AG08396 (cell line): Measurements from ENCODE around the gene MSH4.
A peak's percentile ranks its signal among the peaks of the same experiment; 100 is the strongest.
"Not testable (repeated sequence)": the region's sequence is repeated elsewhere in the genome, so short reads cannot be mapped to it uniquely, and the experiment has no call there.

Source experiments
- DNase-seq: peaks from one replicate; pipeline ENCODE4 v3.0.0; 2012; ENCODE audit warnings: low spot score, mixed read lengths

MSH4 gene

DNA sequence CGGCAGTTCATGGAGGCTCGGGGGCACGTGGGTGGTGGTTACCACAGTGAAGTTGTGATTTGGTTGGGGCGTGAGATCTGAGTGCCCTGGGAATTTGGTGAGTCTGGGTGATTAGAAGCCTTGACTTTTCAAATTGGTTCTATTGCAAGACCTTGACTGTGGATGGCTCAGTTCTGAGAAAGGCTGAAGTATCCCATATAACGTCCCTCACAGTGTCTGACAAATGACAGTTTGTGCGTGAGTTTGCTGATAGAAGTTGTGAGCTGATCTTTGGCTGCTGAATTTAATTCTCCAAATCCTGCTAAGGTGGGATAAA lies 549 bp downstream of the MSH4 start:
- no peak for DNase-seq

DNA sequence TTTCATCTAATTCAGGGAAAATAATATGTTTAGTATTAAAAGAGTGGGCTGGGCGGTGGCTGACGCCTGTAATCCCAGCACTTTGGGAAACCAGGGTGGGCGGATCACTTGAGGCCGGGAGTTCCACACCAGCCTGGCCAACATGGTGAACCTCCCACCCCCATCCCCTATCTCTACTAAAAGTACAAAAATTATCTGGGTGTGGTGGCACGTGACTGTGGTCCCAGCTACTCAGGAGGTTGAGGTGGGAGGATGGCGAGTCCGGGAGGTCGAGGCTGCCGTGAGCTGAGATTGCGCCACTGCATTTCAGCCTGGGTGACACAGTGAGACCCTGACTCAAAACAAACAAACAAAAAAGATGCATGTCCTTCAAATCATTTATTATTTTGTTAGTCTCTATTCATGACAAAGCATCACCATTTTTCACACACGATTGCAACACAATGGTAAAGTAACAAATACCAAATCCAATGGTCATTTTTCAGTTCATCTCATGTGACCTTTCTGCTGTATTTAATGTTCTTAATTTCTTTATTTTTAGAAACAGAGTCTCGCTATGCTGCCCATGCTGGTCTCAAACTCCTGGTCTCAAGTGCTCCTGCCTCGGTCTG lies 1.0 kb downstream of the MSH4 start:
- no peak for DNase-seq

DNA sequence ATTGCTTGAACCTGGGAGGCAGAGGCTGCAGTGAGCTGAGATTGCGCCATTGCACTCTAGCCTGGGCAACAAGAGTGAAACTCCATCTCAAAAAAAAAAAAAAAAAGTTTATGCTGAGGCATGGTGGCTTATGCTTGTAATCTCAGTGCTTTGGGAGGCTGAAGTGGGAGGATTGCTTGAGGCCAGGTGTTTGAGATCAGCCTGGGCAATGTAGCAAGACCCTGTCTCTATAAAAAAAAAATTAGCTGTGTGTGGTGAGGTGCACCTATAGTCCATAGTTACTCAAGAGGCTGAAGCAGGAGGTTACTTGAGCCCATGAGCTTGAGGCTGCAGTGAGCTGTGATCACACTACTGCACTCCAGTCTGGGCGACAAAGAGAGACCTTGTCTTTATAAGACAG lies 4.8 kb downstream of the MSH4 start:
- DNase-seq, result not testable (repeated sequence)

DNA sequence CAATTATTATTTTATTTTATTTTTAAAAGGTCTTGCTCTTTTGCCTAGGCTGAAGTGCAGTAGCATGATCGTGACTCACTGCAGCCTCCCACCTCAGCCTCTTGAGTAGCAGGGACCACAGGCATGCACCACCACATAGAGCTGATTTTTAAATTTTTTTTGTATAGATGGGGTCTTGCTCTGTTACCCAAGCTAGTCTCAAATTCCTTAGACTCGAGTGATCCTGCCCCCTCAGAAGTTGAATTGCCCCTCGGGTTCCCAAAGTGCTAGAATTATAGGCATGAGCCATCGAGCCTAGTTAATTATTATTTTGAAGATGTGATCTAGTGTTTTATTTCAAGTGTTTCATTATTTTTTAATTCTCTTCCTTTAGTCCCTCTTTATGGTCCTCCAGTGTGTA lies 12.2 kb downstream of the MSH4 start:
- no peak for DNase-seq

DNA sequence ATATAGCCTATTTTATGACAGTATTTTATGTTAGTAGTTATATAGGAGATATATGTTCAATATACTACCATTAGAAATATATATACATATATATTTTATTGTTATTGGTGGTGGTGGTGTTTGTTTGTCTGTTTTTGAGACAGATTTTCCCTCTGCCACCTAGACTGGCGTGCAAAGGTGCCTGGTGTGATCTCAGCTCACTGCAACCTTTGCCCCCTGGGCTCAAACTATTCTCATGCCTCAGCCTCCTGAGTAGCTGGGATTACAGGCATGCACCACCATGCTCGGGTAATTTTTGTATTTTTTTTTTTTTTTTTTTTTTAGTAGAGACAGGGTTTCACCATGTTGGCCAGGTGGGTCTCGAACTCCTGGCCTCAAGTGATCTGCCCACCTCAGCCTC lies 13.4 kb downstream of the MSH4 start:
- DNase-seq, result not testable (repeated sequence)

DNA sequence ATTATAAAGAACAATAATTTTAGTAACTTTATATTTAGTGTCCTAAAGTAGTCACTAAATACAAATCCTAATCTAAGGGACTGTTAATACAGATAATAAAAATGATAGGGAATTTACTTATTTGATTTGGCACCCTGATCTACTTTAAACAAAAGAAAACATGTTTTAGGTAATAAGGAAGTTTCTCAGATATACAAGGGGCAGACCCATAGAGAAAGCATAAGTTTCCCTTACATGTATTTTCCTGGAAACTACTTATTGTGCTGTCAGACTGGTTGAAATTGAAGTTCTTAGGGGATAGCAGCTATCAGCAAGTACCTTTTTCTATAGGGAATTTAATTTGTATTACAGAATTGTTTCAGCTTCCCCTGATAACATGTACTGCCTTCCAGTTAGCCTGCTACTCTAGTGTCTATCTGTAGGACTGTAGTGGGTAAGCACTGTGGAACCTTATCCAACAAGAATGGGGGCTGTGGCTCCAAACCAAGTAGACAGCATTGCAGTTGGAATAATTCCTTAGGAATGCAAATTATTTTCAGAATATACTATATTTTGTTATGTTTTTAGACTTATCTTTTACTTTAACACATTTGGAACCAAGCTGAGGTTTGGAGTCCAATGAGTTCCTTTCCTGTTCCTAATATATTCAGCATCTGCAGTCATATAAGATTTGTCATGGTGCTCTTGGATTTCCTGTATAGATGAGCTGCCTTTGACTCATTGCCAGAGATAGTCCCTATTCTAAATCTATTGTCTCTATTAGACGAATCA lies 14.7 kb downstream of the MSH4 start:
- DNase-seq, result no peak

DNA sequence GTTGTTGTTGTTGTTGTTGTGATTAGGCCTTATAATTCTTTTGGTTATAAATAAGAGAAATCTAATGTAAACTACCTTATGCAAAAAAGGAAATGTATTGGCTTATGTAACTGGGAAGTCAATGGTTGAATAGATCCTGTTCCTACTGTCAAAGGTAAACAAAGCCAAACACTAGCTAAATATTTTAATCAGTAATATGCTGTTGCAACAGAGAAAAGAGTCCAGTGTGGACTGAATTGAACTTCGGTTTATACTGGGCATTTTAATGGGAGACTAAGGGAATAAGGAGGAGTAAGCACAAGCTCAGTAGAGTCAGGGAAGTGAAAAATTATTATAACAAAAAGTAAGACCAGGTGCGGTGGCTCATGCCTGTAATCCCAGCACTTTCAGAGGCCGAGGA lies 15.4 kb downstream of the MSH4 start:
- DNase-seq, result no peak

DNA sequence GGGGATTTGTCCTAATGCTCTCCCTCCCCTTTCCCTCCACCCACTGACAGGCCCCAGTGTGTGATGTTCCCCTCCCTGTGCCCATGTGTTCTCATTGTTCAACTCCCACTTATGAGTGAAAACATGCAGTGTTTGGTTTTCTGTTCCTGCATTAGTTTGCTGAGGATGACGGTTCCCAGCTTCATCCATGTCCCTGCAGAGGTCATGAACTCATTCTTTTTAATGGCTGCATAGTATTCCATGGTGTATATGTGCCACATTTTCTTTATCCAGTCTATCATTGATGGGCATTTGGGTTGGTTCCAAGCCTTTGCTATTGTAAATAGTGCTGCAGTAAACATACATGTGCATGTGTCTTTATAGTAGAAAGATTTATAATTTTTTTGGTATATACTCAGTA lies 26.9 kb downstream of the MSH4 start:
- DNase-seq, result not testable (repeated sequence)

DNA sequence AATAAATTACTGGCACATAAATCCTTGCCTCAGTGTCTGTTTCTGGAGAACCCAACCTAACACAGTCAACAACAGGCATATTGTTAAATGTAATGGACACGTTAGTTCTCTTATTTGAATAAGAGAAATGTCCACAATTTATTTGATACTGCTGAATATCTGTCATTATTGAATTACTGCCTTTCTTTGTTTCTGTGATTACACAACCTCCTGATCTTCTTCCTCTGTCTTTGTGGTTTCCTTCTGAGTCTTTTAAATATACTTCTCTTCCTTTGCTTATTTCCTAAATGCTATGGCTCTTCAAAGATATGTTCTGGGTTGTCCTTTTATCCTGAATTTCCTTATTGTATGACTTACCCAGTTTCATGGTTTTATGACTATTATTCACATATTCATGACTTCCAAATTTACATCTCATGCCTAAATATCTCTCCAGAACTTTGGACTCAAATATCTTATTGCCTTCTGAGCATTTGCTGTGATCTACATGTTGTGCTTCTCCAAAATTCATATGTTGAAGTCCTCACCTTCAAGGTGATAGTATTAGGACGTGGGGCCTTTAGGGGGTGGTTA lies 39.9 kb downstream of the MSH4 start:
- no peak for DNase-seq

DNA sequence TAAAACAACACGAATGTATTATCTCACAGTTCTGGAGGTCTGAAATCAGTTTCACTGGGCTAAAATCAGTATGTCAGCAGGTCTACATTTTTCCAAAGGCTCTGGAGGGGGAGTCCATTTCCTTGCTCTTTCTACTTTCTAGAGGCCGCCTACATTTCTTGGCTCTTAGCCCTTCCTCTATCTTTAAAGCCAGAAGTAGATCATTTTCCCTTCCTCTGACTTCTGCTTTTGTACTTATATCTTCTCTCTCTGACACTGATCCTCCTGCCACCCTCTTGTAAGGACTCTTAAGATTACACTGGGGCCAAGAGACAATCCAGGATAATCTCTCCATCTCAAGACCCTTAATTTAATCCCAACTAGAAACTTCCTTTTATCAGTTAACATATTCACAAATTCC lies 41.4 kb downstream of the MSH4 start:
- DNase-seq, result no peak

DNA sequence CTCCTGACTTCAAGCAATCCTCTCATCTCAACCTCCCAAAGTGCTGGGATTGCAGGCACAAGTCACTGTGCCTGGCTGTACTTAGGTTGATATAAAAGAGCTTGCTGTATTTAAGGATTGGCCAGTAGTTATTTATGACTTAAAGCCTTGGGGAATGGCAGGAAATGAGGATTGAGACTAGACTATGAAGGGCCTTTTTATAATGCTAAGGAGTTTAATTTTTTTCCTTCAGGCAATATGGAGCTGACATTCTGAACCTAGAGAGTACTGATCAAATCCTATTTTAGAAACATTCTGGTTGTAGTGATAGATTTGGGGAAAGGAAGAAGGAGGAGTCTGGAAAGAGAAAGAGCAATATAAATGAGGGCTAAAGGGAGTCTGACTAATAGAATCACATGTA lies 44.7 kb downstream of the MSH4 start:
- no peak for DNase-seq

DNA sequence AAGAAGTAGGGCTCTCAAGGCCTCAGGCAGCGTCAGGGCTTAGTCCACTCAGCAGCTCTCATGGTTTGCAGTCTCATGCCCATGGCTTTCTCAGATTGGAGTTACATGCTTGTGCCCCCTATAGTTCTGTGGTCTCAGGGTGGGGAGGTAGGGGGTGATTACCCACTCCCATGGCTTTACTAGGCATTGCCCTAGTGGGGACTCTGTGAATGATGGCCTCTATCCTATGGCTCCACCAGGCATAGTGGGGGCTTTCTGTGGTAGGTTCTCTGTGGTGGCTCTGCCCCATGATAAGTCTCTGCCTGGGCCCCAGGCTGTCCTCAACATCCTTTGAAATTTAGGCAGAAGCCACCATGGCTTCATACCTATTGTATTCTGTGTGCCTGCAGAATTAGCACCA lies 48.9 kb downstream of the MSH4 start:
- no peak for DNase-seq

DNA sequence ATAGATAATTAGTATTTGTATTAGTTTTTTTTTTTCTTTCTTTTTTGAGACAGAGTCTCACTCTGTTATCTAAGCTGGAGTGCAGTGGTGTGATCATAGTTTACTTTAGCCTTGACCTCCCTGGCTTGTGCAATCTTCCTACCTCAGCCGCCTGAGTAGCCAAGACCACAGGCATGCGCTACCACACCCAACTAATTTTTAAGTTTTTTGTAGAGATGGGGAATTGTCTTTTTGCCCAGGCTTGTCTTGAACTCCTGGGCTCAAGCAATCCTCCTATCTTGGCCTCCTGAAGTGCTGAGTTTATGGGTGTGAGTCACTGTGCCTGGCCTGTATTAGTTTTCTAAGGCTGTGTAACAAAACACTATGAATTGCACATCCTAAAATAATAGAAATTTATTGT lies 58.3 kb downstream of the MSH4 start:
- DNase-seq, result no peak

DNA sequence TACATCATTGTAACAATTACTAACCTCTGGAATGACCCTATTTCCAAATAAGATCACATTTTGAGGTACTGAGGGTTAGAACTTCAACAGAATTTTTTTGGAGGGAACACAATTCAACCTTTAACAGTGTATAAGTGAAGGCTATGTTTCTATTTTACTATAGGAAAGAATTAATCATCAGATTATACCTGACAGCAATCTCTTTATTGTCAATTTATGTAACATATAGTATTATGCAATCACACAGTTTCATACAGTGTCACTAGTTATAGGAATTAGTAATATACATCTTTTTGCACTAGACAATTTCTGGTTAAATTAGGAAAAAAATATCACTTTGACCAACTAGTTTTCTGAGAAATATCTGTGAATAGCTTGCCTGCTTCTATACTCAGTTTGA lies 59.1 kb downstream of the MSH4 start:
- DNase-seq, result no peak

DNA sequence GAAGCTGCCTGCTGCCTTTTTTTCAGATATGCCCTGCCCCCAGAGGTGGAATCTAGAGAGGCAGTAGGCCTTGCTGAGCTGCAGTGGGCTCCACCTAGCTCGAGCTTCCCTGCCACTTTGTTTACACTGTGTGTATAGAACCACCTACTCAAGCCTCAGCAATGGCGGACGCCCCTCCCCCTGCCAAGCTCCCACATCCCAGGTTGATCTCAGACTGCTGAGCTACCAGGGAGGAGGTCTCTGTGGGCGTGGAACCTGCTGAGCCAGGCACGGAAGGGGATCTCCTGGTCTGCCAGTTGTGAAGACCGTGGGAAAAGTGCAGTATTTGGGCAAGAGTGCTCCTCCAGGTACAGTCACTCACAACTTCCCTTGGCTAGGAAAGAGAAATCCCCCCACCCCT lies 65.1 kb downstream of the MSH4 start:
- DNase-seq, result no peak

DNA sequence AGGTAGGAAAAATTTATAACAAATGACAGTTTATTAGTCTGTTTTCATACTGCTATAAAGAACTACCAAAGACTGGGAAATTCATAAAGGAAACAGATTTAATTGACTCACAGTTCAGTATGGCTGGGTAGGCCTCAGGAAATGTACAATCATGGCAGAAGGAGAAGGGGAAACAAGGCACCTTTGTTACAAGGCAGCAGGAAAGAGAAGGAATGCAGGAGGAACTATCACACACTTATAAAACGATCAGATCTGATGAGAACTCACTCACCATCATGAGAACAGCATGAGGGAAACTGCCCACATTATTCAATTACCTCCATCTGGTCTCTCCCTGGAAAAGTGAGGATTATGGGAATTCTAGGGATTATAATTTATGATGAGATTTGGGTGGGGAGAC lies 74.3 kb downstream of the MSH4 start:
- no peak for DNase-seq

DNA sequence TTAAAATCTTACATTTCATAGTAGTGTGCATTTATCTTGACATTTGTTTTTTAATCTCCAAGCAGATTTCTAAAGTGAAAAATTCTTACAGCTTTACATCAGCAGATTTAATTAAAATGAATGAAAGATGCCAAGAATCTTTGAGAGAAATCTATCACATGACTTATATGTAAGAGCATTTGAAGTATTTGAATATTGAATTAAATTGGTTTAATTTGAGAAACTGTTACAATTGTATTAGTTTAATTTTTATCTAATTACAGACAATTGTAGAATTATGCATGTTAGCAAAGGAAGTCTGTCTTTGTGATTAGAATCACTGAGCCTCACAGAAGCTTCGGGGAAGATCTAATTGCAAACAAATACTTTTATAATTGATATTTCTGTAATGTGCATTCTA lies 83.3 kb downstream of the MSH4 start:
- no peak for DNase-seq

DNA sequence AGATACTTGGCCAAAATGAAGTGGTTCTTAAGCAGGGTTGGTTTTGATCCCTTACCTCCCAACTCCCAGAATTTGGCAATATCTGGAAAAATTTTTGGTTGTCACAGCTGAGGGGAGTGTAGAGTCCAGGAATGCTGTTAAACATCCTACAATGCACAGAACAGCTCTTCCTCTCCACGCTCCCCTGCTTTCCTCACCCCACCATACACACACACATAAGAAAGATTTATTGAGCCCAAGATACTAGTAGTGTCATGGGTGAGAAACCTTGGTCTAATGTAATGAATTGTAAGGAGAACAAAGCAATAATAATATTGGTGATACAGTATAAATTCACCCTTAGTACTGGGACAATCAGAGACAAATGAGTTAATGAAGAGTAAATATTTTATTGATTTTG lies 87.8 kb downstream of the MSH4 start:
- no peak for DNase-seq

DNA sequence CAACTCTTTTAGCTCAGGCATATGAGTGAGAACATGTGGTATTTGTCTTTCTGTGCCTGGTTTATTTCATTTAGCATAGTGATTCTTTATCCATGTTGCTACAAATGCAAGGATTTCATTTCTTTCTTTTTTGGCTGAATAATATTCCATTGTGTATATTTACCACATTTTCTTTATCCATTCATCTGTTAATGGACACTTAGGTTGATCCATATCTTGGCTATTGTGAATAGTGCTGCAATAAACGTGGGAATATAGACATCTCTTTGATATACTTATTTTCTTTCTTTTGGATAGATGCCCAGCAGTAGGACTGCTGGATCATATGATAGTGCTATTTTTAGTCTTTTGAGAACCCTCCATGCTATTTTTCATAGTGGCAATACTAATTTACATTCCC lies 104.7 kb downstream of the MSH4 start:
- DNase-seq, result no peak

DNA sequence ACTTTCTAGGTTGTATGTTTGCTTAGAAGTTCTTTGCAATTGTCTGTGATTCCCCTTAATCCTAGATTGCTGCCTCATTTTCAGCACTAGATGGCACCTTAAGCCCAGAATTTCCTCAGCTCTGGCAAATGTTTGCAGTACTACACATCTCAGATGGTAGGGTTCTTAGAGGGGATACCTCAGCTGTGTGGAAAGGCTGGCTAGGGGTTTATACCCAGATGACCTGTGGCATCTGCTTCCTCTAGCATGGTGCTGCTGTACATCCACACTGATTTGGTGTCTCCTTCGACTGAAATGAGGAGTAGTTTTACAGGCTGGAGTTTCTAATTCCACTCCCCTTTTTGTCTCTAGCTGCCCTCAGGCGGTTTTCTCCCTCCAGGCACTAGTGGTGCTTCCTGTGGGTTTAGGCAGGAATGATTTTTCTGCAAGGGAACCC lies 112.1 kb downstream of the MSH4 start:
- peak; percentile 2 for DNase-seq

DNA sequence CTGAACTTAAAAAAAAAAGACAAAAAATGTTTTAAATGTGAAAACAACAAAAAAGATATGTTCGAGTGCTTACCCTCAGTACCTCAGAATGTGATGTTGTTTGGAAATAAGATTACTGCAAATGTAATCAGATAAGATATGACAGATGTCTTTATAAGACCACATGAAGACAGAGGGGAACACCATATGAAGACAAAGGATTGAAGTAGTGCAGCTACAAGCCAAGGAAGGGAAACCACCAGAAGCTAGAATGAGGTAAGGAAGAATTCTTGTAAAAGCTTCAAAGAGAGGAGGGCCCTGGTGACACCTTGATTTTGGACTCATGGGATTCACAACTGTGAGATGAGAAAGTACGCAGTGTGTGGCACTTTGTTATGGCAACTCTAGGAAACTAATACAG lies 120.2 kb downstream of the MSH4 start:
- no peak for DNase-seq

DNA sequence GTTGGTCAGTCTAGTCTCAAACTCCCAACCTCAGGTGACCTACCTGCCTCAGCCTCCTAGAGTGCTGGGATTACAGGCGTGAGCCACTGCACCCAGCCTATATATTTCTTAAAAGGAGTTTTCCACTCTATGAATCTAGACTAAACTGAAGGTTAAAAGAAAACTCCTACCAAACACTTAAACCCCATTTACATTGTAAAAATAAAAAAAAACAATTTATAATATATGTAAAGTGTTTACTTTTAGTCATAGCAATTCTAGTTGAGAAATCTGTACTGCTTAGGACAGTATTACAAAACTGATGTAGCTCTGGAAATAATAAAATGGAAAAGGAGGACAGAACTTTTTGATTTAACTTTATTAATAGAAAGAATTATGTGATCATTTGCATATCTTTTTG lies 126.0 kb downstream of the MSH4 start:
- no peak for DNase-seq

DNA sequence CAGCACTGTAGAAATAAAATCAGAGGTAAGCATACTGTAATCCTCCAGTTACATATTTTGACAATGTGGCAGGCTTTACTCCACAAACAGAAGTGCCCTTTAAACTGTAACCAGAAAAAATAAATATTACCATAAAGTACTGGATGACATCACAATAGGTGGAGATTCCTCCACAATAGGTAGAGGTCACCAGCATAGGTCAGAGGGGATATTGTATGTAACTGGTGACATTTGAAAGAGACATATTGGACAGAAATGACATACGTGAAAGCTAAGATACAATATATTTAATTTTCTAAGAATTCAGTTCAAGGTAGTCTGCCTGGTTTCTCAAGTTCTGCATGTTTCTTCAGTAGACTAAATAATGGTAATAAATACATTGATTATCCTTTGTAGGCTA lies 135.6 kb downstream of the MSH4 start, which contains the start of gene ASB17:
ASB17 (minus strand) TSS at position 101 of the 400 bp plus-strand sequence. CDS start 113 bp downstream, outside the sequence.
- no peak for DNase-seq

DNA sequence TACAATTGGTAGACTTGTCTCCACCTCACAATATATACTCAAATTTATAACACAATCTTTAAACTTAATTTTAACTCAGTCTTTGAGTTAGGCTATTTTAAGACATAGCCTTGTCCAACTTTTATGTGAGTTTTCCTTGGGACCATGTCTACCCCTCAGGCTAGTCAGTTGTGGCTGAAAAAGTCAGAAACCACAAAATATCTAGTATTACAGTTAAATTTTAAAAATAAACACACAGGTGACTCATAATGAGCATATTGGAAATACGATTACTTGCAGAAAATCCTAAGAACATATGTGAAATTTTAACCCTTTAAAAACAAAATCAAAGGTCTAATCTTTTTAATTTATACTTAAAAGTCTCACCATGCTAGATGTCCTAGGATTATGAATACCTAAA lies 140.4 kb downstream of the MSH4 start:
- peak; percentile 5 for DNase-seq
